C4-2B (cell line): ENCODE measurements around the gene STKLD1.

Experiments used
- CTCF ChIP-seq: fragments of 450-650 bp; conservative IDR thresholded peaks from 2 replicates; pipeline ENCODE4 v1.5.1; 2017; ENCODE audit warnings: mild to moderate bottlenecking
- ZFX ChIP-seq: fragments of 450-650 bp; IDR thresholded peaks from 2 replicates; pipeline ENCODE4 v1.6.1; 2017

DNA sequence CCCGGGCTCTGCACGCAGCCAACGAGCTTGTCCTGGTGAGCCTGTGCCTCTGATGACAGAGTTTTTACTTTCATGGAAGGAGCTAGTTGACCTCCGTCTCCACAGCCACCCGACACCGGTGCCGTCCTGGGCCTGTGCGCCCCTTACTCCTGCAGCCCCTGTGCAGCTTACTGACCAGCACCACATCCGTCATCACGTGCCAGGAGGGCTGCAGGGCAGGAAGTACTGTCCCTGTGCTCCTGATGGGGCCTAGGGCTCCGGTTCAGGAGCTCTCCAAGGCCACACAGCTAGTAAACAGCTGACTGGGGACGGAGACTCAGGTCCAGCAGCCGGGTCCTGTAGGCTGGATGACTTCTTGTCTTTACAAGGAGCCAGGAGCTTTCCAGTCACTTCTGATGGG lies 10.2 kb downstream of the STKLD1 start:
- no peak for TF ChIP-seq CTCF
- TF ChIP-seq ZFX: no peak
